Mucosa of rectum (tissue), 2 donors: ENCODE results near the gene LGR6.

Experiments
- H3K27ac ChIP-seq, 2 donors: one replicate each; pipeline ENCODE4 v1.7.0; 2013; ENCODE audit warnings: inconsistent platforms in 2 of 2, low read depth in 2 of 2, low read length in 2 of 2
- H3K27me3 ChIP-seq, 2 donors: one replicate each; pipeline ENCODE4 v1.7.0; 2013; ENCODE audit warnings: low read length in 2 of 2; ENCODE audit not compliant: control insufficient read depth in 2 of 2, insufficient read depth in 2 of 2
- H3K36me3 ChIP-seq, 2 donors: one replicate each; pipeline ENCODE4 v1.7.0; 2013; ENCODE audit warnings: low read length in 2 of 2; ENCODE audit not compliant: control insufficient read depth in 2 of 2, insufficient read depth in 2 of 2
- H3K4me1 ChIP-seq, 2 donors: one replicate each; pipeline ENCODE4 v1.7.0; 2013; ENCODE audit warnings: low read length in 2 of 2, mild to moderate bottlenecking in 1 of 2; ENCODE audit not compliant: control insufficient read depth in 2 of 2, insufficient read depth in 2 of 2
- H3K4me3 ChIP-seq, 2 donors: one replicate each; pipeline ENCODE4 v1.7.0; 2013; ENCODE audit warnings: low read length in 2 of 2
- H3K9ac ChIP-seq, 2 donors: one replicate each; pipeline ENCODE4 v1.7.0; 2013; ENCODE audit warnings: low read length in 2 of 2, low read depth in 1 of 2, mild to moderate bottlenecking in 1 of 2
- H3K9me3 ChIP-seq, 2 donors: one replicate each; pipeline ENCODE4 v1.7.0; 2013; ENCODE audit warnings: low read length in 2 of 2; ENCODE audit not compliant: control insufficient read depth in 2 of 2
- donor health status: healthy.
- donor health status: Normal muscosa, but diverticular disease.

Gene LGR6

GRCh38 chr1:202285908-202286307, 92.3 kb downstream of the LGR6 start:
- H3K4me3 ChIP-seq, result no peak overlapping the region
- H3K9me3 ChIP-seq, result no peaks in the 10 kb centered on the region
- H3K27me3 ChIP-seq, result no peaks in the 10 kb centered on the region
- H3K36me3 ChIP-seq, result no peaks in the 10 kb centered on the region
- H3K9ac ChIP-seq, result no peak overlapping the region
- peaks cover 0 to 5% of the 10 kb centered on the region in 2 donors for H3K4me1 ChIP-seq
- H3K27ac ChIP-seq, result no peak overlapping the region

GRCh38 chr1:202286622-202287097, 93.1 kb downstream of the LGR6 start:
- Histone ChIP-seq H3K9ac (no peak overlapping the region), H3K36me3 (no peaks in the 10 kb centered on the region), H3K27me3 (no peaks in the 10 kb centered on the region), H3K4me3 (no peak overlapping the region), H3K27ac (no peak overlapping the region), H3K4me1 (peaks cover 0 to 3% of the 10 kb centered on the region in 2 donors), H3K9me3 (no peaks in the 10 kb centered on the region)

GRCh38 chr1:202287196-202287595, 93.6 kb downstream of the LGR6 start:
- Histone ChIP-seq H3K27ac (no peak overlapping the region), H3K36me3 (no peaks in the 10 kb centered on the region), H3K27me3 (no peaks in the 10 kb centered on the region), H3K4me1 (peaks cover 0 to 3% of the 10 kb centered on the region in 2 donors), H3K9ac (no peak overlapping the region), H3K4me3 (no peak overlapping the region), H3K9me3 (no peaks in the 10 kb centered on the region)

- peaks cover 0 to 3% of the 10 kb centered on the region in 2 donors for H3K4me1 ChIP-seq
- H3K36me3 ChIP-seq, result no peaks in the 10 kb centered on the region
- no peak overlapping the region for H3K9ac ChIP-seq
- no peak overlapping the region for H3K27ac ChIP-seq
- H3K4me3 ChIP-seq, result no peak overlapping the region
- no peaks in the 10 kb centered on the region for H3K27me3 ChIP-seq
- no peaks in the 10 kb centered on the region for H3K9me3 ChIP-seq
Measured at GRCh38 chr1:202288177-202288576, 94.6 kb downstream of the LGR6 start.

GRCh38 chr1:202289009-202289408, 95.4 kb downstream of the LGR6 start:
- Histone ChIP-seq H3K4me1 (peaks cover 0 to under 1% of the 10 kb centered on the region in 2 donors), H3K9ac (no peak overlapping the region), H3K4me3 (no peak overlapping the region), H3K36me3 (no peaks in the 10 kb centered on the region), H3K9me3 (no peaks in the 10 kb centered on the region), H3K27ac (no peak overlapping the region), H3K27me3 (no peaks in the 10 kb centered on the region)

- Histone ChIP-seq H3K9ac (no peak overlapping the region), H3K9me3 (no peaks in the 10 kb centered on the region), H3K27ac (no peak overlapping the region), H3K4me3 (no peak overlapping the region), H3K4me1 (no peaks in the 10 kb centered on the region), H3K27me3 (no peaks in the 10 kb centered on the region), H3K36me3 (no peaks in the 10 kb centered on the region)
Measured at GRCh38 chr1:202291001-202291400, 97.4 kb downstream of the LGR6 start.

GRCh38 chr1:202291961-202292712, 98.5 kb downstream of the LGR6 start:
- H3K4me3 ChIP-seq, result no peak overlapping the region
- no peak overlapping the region for H3K9ac ChIP-seq
- no peak overlapping the region for H3K27ac ChIP-seq
- H3K9me3 ChIP-seq, result no peaks in the 10 kb centered on the region
- no peaks in the 10 kb centered on the region for H3K4me1 ChIP-seq
- H3K27me3 ChIP-seq, result no peaks in the 10 kb centered on the region
- no peaks in the 10 kb centered on the region for H3K36me3 ChIP-seq

- H3K9me3 ChIP-seq, result no peaks in the 10 kb centered on the region
- H3K27me3 ChIP-seq, result no peaks in the 10 kb centered on the region
- H3K9ac ChIP-seq, result no peak overlapping the region
- H3K4me3 ChIP-seq, result no peak overlapping the region
- H3K4me1 ChIP-seq, result no peaks in the 10 kb centered on the region
- no peaks in the 10 kb centered on the region for H3K36me3 ChIP-seq
- no peak overlapping the region for H3K27ac ChIP-seq
Measured at GRCh38 chr1:202292773-202293172, 99.2 kb downstream of the LGR6 start.

- H3K4me3 ChIP-seq, result no peak overlapping the region
- H3K4me1 ChIP-seq, result no peaks in the 10 kb centered on the region
- no peaks in the 10 kb centered on the region for H3K9me3 ChIP-seq
- no peaks in the 10 kb centered on the region for H3K36me3 ChIP-seq
- no peak overlapping the region for H3K9ac ChIP-seq
- H3K27ac ChIP-seq, result no peak overlapping the region
- no peaks in the 10 kb centered on the region for H3K27me3 ChIP-seq
Measured at GRCh38 chr1:202293569-202293968, 100.0 kb downstream of the LGR6 start.

GRCh38 chr1:202302166-202302565, 108.6 kb downstream of the LGR6 start:
- Histone ChIP-seq H3K4me1 (no peaks in the 10 kb centered on the region), H3K36me3 (no peaks in the 10 kb centered on the region), H3K9me3 (no peaks in the 10 kb centered on the region), H3K4me3 (no peak overlapping the region), H3K27me3 (no peaks in the 10 kb centered on the region), H3K27ac (no peak overlapping the region), H3K9ac (no peak overlapping the region)
